CD4-positive, alpha-beta T cell treated with Interleukin-4 for 1 hour (primary cell): ENCODE data around the gene CALHM1.
A peak's percentile ranks its signal among the peaks of the same experiment; 100 is the strongest.

Experiments
- DNase-seq, 2 donors: peaks; one replicate each; pipeline ENCODE4 v3.0.0-alpha.2; 2020 to 2022

The CALHM1 gene

DNA sequence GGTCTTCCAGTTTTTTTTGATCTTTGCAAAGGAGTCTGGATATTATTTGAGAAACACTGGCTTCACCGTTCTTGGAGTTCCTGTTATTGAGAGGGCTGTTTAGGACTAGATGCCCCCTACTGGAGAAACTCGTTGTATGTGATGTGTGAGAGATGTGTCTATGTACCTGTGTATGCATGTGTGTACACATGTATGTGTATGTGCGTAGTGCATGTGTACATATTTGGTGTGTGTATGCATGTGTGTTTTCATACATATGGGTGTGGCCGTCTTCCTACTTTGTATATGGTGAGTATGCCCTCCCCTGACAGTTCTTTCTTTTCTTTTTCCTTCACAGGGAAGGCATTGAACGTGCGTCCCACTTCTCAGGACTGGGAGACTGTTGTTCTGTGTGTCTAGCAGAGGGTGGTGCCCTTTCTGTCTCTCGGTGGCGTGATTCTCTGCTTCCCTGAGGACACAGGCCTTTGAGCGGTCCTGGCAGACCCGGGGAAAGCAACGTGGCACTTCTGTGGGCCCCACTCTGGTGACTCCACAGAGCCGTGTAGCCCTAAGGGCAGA lies 23.4 kb upstream of the CALHM1 start:
- peak; percentile 52 to 82 for DNase-seq

DNA sequence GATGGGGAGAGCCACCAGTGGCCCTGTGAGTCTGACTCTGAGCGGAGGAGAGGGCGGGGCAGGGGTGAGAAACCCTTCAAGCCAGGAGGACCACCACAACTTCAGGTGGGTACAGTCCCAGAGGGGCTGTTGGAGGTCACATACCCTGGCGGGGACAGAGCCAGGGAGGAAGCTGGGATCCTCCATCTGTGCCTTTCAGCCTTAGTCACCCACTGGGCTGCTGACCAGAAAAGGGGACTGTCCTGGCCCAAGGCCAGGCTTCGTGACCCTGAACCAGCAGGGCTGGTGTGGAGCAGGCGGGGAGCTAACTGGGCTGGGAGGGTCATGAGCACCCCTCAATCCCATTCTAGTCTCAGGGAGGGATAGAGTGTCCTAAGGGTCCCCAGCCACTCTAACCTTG lies 21.8 kb upstream of the CALHM1 start:
- no peak for DNase-seq

DNA sequence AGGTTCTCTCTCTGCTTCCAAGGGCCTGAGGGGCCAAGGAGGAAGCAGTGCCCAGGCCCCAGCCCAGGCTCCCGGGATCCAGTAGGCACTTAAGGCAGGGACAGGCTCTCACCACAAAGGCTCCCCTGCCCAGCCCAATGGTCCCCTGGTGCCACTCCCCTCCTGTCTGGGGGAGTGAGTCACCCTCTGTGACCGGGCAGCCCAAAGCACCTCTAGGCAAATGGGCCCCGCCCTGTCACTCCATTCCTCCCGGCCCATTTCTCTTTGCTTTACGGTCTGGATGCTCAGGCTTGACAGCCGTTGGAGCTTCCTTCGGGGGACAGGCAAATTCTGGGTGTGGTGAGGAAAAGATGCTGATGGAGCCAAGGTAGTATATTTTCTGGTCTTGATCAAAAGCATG lies 20.4 kb upstream of the CALHM1 start, which contains the start of gene CALHM3:
Gene CALHM3, minus strand, starts transcription at position 106 of the 400 bp plus-strand sequence. CDS start 208 bp downstream, outside the sequence.
- no peak for DNase-seq

DNA sequence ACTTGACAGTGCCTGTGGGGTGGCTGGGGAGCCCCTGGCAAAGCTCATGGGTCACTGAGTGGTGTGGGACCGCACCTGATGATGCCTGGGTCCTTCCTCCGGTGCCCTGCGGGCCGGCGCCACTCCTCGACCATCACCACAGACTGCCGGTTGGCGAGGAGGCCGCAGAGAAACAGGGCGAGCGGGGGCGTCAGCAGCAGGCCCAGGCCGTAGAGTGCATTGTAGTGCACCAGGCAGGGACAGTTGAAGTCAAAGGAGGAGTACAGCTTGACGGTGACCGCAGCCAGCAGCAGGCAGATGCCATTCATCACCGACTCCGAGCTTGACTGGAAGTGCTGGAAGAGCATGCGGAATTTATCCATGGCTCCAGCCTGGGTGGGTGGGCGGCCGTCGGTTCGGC lies 20.0 kb upstream of the CALHM1 start:
- DNase-seq: no peak

DNA sequence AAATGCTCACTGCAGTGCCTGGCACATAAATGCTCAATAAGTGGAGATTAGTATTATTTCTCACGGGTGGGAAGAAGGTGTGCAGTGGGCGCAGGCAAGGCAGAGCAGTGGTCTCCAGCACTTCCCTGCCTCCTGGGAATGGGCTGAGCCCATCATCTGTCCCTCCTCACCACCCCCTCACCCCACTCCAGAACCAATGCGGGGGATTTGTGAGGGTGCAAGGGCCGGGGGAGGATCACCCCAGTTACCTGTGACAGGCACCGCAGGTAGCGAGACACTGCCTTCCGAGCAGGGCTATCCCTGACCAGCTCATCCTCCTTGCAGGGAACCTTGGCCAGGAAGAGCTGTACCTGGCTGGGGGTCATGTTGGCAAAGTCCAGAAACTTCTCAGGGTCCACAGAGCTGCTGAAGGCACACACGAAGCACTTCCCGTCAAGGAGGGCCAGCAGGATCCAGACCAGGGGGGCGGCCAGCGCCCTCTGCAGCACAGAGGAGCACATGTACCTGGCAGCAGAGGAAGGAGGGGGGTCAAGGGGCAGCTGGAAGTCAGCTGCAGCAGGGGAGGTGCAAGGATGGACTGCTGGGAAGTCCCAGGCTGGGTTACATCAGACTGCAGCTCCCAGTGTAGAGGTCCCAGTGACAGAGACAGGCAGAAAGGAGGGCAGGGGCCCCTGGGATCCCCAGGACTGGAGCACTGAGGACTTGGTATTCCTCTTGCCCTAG lies 17.5 kb upstream of the CALHM1 start:
- DNase-seq: no peak

DNA sequence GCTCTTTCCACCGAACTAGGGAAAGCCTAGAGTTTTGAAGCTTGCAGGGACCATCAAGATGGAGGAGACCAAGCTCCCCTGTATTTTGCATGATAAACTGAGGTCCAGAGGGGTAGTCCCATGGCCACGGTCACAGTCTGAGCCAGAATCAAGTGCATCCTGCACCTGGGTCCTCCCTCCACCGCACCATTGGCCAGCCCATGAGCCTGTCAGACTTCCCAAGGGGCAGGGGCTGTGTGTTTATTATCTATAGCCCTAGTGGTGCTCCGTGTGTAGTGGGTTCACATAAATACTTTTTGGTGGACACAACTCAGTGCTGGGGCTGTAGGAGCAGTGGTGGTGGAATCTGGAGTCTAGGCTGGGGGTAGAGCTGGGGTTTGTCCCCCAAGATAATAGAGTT lies 16.7 kb upstream of the CALHM1 start:
- no peak for DNase-seq

DNA sequence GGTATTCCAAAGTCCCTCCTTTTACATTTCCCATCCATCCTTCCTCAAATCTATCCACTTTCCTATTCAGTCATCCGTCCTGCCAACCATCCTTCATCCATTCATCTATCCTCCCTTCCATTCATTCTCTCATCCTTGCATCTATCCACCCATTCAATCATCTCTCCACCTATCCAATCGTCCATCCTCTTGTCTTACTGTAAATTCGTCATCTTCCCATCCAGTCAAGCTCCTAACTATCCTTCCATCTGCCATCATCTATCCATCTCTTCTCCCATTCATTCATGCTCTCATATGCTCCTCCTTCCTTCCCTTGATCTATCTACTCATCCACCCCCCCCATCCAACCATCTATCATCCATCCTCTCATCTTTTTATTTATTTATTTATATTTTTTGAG lies 15.4 kb upstream of the CALHM1 start:
- no peak for DNase-seq

DNA sequence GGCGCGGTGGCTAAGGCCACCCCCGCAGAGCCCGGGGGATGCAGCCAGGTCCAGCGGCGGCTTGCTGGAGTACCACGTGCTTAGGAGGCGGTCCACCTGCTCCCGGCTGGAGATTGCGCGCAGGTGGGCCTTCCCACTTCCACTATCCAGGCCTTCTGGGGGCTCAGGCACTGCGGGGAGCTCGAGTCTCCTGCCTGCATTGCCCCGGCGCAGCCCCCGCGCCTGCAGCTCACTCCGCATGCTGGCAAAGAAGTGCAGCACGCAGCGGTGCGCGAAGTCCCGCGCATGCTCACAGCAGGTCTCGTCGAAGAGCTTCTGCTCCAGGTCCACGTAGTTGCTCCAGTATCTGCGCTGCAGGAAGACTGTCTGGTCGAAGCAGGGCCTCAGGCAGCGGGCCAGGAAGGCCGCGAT lies 14.6 kb upstream of the CALHM1 start:
- DNase-seq: no peak

DNA sequence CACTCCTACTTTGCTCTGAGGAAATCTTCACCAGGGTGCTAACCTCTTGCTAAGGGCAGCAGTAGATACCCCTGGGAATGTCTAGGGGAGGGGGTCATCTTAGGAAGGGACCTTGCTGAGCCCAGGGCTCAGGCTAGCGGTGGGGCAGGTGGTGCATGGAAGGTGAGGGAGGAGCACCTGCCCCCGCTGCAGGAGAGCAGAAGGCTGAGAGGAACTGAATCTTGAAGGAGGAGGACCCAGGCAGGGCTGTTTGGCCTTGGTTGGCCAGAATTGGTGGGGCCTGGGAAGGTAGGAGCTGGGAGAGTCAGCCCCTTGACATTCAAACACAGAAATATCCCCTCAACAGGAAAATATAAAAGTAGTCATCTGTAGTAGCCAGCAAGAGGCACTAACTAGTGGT lies 13.3 kb upstream of the CALHM1 start:
- DNase-seq: no peak

DNA sequence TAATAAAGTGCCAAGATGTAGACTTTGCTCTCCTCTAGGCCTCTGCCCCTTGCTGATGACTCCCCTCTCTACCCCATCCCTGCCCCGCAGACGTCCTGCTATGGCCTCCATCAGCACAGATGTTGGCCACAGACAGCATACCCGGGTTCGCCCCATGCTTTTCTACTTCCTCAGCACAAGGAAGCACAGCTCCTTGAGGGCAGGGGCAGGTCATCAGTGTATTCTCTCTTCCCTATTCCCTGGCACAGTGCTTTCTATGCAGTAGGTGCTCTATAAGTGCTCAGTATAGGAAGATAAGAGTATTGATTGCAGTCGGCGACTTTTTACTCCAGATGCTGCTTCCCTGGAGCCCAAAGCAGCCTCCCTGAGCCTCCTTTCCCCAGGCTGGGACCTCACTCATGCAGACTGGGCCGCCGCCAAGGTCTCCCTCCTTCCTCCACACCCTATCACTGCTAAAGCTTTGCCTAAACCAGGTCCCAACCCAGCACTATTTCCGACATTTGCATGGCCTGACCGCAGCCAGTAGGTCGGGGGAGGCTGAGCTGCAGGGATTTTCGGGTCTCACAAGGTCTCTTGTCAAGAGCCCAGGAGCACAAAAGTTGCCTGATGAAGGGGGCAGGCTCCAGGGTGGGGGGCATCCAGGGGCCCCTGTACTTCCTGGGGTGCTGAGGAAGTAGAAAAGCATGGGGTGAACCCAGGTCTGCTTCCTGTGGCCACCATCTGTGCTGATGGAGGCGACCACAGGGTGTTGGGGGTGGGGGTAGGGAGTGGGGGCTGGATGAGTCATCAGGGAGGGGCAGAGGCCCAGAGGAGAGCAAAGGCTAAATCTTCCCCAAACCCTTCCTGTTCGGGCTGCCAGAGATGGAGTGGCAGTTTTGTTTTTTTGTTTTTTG lies 12.3 kb upstream of the CALHM1 start:
- DNase-seq: peak; percentile 78 to 83

DNA sequence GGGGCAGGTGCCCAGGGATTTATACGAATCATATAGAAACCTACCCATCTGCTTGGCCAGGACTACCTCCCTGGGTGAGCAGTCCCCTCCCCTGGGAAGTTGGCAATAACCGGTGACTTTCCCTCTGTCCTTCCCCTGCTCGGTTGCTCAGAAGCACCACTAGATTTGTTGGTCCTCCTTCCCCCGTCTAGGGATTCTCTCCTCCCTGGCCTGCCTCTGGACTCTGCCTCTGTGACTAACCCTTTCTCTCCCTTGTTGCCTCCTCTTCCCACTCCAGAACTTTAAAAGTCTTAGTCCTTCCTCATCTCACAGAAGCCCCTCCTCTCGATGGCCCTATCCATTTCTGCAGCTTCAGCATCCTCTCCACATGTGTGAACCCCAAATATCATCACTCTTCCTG lies 10.5 kb upstream of the CALHM1 start:
- DNase-seq: no peak

DNA sequence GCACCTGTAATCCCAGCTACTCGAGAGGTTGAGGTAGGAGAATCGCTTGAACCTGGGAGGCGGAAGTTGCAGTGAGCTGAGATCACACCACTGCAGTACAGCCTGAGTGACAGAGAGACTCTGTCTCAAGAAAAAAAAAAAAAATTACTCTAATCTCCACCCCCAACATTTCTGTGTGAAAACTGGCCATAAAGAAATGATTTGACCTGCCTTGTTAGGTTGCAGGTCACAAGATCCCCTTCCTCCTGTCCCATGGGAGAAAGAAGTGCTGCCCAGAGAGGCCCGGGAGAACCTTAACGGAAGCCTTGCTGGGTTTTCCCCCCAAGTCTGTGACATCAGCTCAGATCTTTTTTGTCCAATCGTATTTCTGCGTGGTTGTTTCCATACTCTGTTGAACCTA lies 8.7 kb upstream of the CALHM1 start:
- peak in 1 of 2 donors; percentile 38 for DNase-seq

DNA sequence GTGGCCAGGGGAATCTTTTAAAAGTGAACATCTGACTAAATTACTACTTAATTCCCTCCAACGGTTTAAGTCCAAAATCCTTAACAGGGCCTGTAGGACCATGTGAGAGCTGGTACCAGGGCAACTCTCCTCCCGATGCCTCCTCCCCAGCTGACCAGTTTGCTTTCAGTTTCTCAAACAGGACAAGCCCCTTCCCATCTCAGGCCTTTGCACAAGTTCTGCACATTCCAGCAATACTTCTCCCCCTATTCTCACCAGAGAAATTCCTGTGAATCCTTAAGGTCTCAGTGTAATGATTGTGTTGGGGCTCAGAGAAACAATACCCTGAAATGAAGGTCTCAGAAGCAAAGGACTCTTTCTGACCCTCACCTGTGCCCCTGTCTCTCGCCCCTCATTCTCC lies 8.0 kb upstream of the CALHM1 start:
- no peak for DNase-seq

DNA sequence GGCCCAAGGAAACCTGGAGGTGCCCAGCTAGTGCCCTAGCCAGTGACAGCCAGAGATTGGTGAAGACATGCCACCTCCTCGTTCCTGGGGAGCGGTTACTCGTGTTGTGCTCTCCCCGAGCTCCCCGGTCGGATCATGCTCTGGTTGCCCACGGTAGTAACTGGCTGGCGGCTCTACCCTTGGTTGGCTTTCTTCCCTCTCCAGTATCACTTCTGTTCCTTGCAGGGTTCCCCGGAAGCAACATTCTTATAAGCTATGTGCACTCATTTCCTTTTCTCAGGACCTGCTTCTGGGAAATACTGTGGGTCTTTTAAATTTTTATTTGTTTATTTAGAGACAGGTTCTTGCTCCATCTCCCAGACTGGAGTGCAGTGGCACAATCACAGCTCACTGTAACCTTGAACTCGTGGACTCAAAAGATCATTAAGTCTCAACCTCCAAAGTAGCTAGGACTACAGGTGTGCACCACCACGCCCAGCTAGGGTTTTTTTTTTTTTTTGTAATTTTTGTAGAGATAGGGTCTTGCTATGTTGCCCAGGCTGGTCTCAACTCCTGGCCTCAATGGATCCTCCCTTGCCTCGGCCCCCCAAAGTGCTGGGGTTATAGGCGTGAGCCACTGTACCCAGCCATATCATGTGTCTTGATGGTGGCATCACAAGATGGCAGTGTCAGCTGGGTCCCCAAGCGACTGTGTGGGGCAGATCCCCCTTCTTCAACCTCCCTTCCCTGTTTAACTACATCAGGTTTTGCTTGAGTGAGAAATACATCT lies 6.9 kb upstream of the CALHM1 start:
- no peak for DNase-seq

DNA sequence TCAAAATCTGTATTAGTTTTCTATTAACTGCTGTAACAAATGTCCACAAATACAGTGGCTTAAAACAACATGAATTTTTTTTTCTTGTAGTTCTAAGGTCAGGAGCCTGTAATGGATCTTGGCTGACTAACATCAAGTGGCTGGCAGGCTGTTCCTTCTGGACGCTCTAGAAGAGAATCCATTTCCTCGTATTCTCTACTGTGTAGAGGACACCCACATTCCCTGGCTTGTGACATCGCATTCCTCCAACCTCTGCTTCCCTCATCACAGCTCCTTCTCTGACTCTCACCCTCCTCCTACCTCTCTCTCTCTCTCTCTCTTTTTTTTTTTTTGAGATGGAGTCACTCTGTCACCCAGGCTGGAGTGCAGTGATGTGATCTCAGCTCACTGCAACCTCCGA lies 4.8 kb upstream of the CALHM1 start:
- DNase-seq: no peak

DNA sequence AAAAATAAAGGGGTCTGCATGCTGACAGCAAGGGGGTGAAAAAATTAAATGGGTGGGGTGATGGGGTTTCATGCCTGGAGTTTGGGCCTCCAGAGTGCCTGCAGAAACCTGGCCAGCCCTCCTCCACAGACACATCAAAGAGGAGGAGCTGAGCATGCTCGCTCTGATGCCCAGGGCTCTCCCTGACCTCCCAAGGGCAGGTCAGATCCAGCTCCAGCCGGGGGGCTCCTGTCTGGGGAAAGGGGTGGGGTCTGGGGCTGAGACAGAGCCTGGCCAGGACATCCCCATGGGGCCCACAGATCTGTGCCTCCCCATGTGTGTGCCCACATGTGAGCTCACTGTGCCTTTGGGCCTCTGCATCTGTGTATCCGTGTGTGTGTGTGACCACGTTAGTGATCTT lies 915 bp upstream of the CALHM1 start:
- DNase-seq: no peak

DNA sequence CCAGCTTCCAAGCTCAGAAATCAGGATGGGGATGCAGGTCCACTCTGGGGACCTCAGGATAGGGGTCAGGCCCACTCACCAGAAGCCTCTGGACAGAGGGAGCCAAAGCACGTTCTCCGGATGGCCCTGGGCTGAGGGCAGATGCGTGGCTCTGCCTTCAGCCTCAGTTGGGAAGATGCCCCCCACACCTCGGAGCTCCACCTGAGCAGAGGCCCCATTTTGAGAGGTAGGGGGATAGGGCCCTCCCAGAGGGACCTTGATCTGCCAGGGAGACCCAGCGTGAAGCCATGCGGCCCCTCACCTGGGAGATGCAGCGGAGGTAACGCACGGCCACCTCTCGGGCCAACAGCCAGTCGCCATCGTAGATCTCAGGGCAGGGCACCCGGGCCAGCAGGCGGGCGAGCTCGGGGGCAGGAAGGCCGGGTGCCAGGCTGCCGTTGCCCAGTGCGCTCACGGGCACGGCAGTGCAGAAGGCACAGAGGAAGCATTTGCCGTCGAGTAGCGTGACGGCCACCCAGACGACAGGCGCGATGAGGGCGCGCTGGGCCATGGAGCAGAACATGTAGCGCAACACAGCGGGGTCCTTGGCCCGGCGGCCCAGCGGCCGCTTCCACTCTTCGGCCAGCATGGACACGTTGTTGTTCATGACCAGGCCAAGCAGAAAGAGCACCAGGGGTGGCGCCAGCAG lies 660 bp downstream of the CALHM1 start:
- no peak for DNase-seq

DNA sequence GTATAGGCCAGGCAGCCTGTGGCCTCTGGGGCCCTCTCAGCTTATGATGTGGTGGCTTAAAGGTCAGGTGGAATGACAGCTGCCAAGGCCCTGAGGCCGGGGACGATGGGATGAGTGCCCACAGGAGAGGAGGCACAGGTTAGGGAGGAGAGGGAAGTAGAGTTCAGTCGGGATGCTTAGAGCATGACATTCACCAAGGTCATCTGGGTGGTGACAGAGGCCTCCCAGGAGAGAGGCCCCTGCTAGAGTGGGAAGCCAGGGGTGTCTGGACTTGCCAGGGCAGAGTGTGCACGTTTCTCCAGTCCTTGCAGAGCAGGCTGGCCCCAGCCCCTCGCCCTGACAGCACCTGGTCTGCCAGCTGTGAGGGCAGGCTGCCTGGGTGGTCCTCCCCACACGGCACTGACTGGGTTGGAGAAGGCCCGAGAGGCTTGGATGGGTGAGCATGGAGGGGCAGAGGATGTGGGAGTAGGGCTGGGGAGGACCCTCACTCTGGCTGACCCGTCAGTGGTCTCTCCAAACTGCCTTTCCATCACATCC lies 1.5 kb downstream of the CALHM1 start:
- no peak for DNase-seq

DNA sequence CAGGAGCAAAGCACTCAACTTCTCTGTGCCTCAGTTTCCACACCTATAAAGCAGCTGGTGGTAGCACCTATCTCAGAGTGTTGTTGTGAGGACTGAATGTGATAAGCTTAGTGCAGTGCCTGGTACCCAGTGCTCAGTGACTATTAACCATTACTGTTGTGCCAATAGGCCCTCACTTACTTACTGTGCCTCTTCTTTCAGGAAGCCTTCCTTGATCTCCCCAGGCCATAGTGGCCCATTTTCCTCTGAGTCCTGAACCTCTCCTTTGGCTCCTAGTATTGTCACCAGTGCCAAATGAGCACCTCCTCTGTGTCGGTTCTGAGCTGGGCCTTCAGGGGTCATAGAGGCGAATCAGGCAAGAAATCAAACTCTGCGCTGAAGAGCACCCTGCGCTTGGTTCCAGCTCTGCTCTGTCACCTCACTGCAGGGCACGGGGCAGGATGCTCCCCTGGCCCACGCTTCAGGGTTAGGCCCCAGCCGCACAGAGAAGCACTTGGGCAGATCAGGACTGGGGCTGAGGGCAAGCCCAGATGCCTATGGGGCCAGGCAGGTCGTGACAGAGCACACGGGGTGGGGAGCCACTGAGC lies 2.5 kb downstream of the CALHM1 start:
- no peak for DNase-seq

DNA sequence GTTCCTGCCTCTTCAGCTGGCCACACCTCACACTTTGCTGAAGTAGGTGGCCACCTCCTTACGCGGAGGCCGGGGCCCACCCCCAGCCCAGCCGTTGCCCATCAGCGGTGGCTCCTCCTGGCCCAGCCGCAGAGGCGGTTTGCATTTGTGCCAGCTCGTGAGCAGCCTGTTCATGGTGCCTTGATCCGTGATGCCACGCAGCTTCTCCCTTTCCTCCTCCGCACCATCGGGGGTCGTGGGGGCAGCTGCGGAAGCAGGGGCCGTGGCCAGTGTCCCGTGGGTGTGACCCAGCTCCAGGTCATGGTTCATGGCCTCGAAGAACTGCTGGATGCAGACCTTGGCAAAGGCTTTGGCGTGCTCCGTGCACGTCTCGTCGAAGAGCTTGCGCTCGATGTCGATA lies 3.5 kb downstream of the CALHM1 start:
- DNase-seq: no peak

DNA sequence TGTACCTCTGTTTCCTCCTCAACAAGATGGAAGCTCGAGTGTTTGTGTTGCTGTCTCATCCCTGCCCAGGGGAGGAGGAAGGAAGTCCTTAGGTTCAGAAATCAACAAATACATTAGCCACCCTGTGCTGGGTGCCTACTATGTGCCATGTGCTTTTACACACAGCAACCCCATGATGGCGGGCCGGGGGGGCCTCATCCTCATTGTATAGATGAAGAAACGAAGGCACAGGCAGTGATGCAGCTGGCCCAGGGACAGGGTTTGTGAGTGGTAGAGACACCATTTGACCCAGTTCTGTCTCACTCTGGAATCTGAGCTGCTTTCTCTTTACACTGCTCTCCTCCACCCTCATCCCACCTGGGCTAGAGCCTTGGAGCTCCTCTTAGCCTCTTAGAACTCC lies 4.7 kb downstream of the CALHM1 start:
- DNase-seq: no peak
